SK-N-SH (cell line): Measurements from ENCODE around the gene SCAPER. TPM values are rescaled to one million over a fixed set of nuclear protein-coding genes. Genes with fewer than 3 reads are reported as not detected.

Experiments
- CTCF ChIA-PET: fragments of 300-600, 350-600 bp; formaldehyde crosslinking; extraction: SDS; loops from one replicate; lab custom pipeline; 2021; lab: Yijun Ruan, JAX
- POLR2A ChIA-PET: fragments of 350-600 bp; sonication (Branson Sonifier 250); formaldehyde crosslinking; extraction: SDS; loops from one replicate; lab custom pipeline; 2020; ENCODE audit warnings: antibody characterized with exemption, inconsistent platforms; lab: Yijun Ruan, JAX
- DNase-seq: peaks from one replicate; pipeline ENCODE4 v3.0.0; 2012
- H2AFZ ChIP-seq: fragments of 200-600 bp; sonication (generic); 2 replicates; pipeline ENCODE4 v1.8.1; 2016; ENCODE audit warnings: antibody characterized with exemption, mild to moderate bottlenecking, low read depth
- H3F3A ChIP-seq: fragments of 200-600 bp; sonication (generic); replicated peaks from 2 replicates; pipeline ENCODE3; 2016; ENCODE audit warnings: antibody characterized with exemption, mild to moderate bottlenecking; ENCODE audit not compliant: insufficient read depth
- H3K27ac ChIP-seq, 2 experiments: fragments of 200-500 bp in 1 of 2; fragments of 200-600 bp in 1 of 2; sonication (Bioruptor generic) in 1 of 2; sonication (generic), shearing (Covaris generic) in 1 of 2; 2 replicates each; pipeline versions ENCODE4 v1.5.1 to v1.6.1; 2014 to 2016; ENCODE audit warnings: low read depth in 2 of 2, inconsistent platforms in 1 of 2, low read length in 1 of 2, mild to moderate bottlenecking in 1 of 2, mixed read lengths in 1 of 2
- H3K27me3 ChIP-seq: fragments of 200-600 bp; sonication (generic), shearing (Covaris generic); 2 replicates; pipeline ENCODE4 v1.6.1; 2016; ENCODE audit warnings: mixed run types; ENCODE audit not compliant: insufficient read depth
- H3K36me3 ChIP-seq, 2 experiments: fragments of 200-500 bp in 1 of 2; fragments of 200-600 bp in 1 of 2; sonication (Bioruptor generic) in 1 of 2; sonication (generic) in 1 of 2; replicated peaks in 1 of 2; 2 replicates each; pipeline versions ENCODE3 to v1.5.1; 2014 to 2016; ENCODE audit warnings: low read length in 1 of 2, mild to moderate bottlenecking in 1 of 2; ENCODE audit not compliant: insufficient read depth in 2 of 2, control insufficient read depth in 1 of 2
- H3K4me1 ChIP-seq, 2 experiments: fragments of 200-500 bp in 1 of 2; fragments of 200-600 bp in 1 of 2; sonication (Bioruptor generic) in 1 of 2; sonication (generic), shearing (Covaris generic) in 1 of 2; 2 replicates each; pipeline versions ENCODE4 v1.5.1 to v1.6.1; 2014 to 2016; ENCODE audit warnings: low read depth in 1 of 2, low read length in 1 of 2, mixed run types in 1 of 2; ENCODE audit not compliant: insufficient read depth in 2 of 2, control insufficient read depth in 1 of 2
- H3K4me2 ChIP-seq: fragments of 200-600 bp; sonication (generic), shearing (Covaris generic); 2 replicates; pipeline ENCODE4 v1.6.1; 2017; ENCODE audit warnings: mixed run types
- H3K4me3 ChIP-seq, 2 experiments: fragments of 200-500 bp in 1 of 2; fragments of 200-600 bp in 1 of 2; sonication (Bioruptor generic) in 1 of 2; sonication (generic), shearing (Covaris generic) in 1 of 2; 2 replicates each; pipeline versions ENCODE4 v1.5.1 to v1.8.1; 2014 to 2016; ENCODE audit warnings: low read depth in 2 of 2, inconsistent platforms in 1 of 2, low read length in 1 of 2, mild to moderate bottlenecking in 1 of 2, mixed read lengths in 1 of 2, moderate library complexity in 1 of 2
- H3K79me2 ChIP-seq: fragments of 200-600 bp; sonication (generic); 2 replicates; pipeline ENCODE4 v1.8.1; 2017; ENCODE audit warnings: mild to moderate bottlenecking; ENCODE audit not compliant: insufficient read depth
- H3K9ac ChIP-seq: fragments of 200-600 bp; sonication (generic); 2 replicates; pipeline ENCODE4 v1.6.1; 2017; ENCODE audit warnings: mixed run types
- H3K9me2 ChIP-seq: fragments of 200-600 bp; sonication (generic); 2 replicates; pipeline ENCODE4 v1.6.1; 2017; ENCODE audit warnings: mixed run types
- H3K9me3 ChIP-seq: fragments of 200-600 bp; sonication (generic); 2 replicates; pipeline ENCODE4 v1.6.1; 2017; ENCODE audit warnings: mixed run types, mild to moderate bottlenecking, moderate library complexity
- H4K20me1 ChIP-seq: fragments of 200-600 bp; sonication (generic); 2 replicates; pipeline ENCODE4 v1.6.1; 2017; ENCODE audit warnings: mild to moderate bottlenecking, mixed run types; ENCODE audit not compliant: insufficient read depth
- EP300 ChIP-seq, 2 experiments: IDR thresholded peaks; 2 replicates each; pipeline versions ENCODE4 v1.4.0 to v1.6.1; 2012; ENCODE audit warnings: borderline replicate concordance in 1 of 2, low read depth in 1 of 2, low read length in 1 of 2
- EZH2phosphoT487 ChIP-seq: fragments of 200-600 bp; sonication (generic); IDR thresholded peaks from 2 replicates; pipeline ENCODE4 v1.6.1; 2017; ENCODE audit warnings: low read depth, mixed run types, mild to moderate bottlenecking, antibody characterized with exemption, moderate library complexity, borderline replicate concordance
- FOXJ3 ChIP-seq: sonication (generic); formaldehyde crosslinking; IDR thresholded peaks from 2 replicates; pipeline ENCODE4 v1.5.1; 2020; ENCODE audit warnings: mild to moderate bottlenecking, missing genetic modification reagents
- GABPA ChIP-seq: IDR thresholded peaks from 2 replicates; pipeline ENCODE4 v1.4.0; 2012; ENCODE audit warnings: low read depth, mild to moderate bottlenecking
- GATA2 ChIP-seq: sonication (generic); formaldehyde crosslinking; IDR thresholded peaks from 2 replicates; pipeline ENCODE4 v1.5.0; 2020; ENCODE audit warnings: mild to moderate bottlenecking, missing genetic modification reagents
- JUND ChIP-seq: IDR thresholded peaks from 2 replicates; pipeline ENCODE4 v1.4.0; 2012
- NFIC ChIP-seq: IDR thresholded peaks from 2 replicates; pipeline ENCODE4 v1.4.0; 2012; ENCODE audit warnings: borderline replicate concordance
- PBX3 ChIP-seq: IDR thresholded peaks from 2 replicates; pipeline ENCODE4; 2012
- RAD21 ChIP-seq: IDR thresholded peaks from 2 replicates; pipeline ENCODE4 v1.6.1; 2012; ENCODE audit warnings: mild to moderate bottlenecking, low read length
- RCOR1 ChIP-seq: fragments of 150-350 bp; IDR thresholded peaks from 2 replicates; pipeline ENCODE4 v1.6.1; 2017; ENCODE audit warnings: antibody characterized with exemption, low read length
- RFX5 ChIP-seq: IDR thresholded peaks from 2 replicates; pipeline ENCODE4 v1.6.1; 2012; ENCODE audit warnings: mild to moderate bottlenecking, improper control_type of control experiment, low read length
- SIN3A ChIP-seq: IDR thresholded peaks from 2 replicates; pipeline ENCODE4 v1.6.1; 2012; ENCODE audit warnings: low read depth, mild to moderate bottlenecking, low read length, moderate library complexity, borderline replicate concordance
- SMC3 ChIP-seq: IDR thresholded peaks from 2 replicates; pipeline ENCODE4 v1.6.1; 2012; ENCODE audit warnings: low read depth, low read length, improper control_type of control experiment
- TCF12 ChIP-seq: IDR thresholded peaks from 2 replicates; pipeline ENCODE4 v1.4.0; 2012
- TEAD4 ChIP-seq: IDR thresholded peaks from 2 replicates; pipeline ENCODE4 v1.4.0; 2012; ENCODE audit warnings: mild to moderate bottlenecking, borderline replicate concordance; ENCODE audit not compliant: insufficient read depth
- USF1 ChIP-seq: IDR thresholded peaks from 2 replicates; pipeline ENCODE4 v1.4.0; 2012; ENCODE audit warnings: low read depth, borderline replicate concordance
- YY1 ChIP-seq: IDR thresholded peaks from 2 replicates; pipeline ENCODE4 v1.4.0; 2012; ENCODE audit warnings: low read depth, mild to moderate bottlenecking
- WGBS: methylation state at CpG from one replicate; pipeline ENCODE4 v1.1.6; 2017; ENCODE audit warnings: low lambda C conversion rate; 5-methylcytosine and 5-hydroxymethylcytosine counted together
- polyA plus RNA-seq, 3 experiments: library from polyadenylated mRNA; depleted of rRNA; stranded (reverse); fragments of >200 nt; gene quantifications; 2 replicates each; pipeline ENCODE4 v1.2.3, GENCODE V29; 2012
- TF ChIP-seq, protein P1 (sequence below): fragments of 150-350 bp; IDR thresholded peaks from 2 replicates; pipeline ENCODE4 v1.6.1; 2016; ENCODE audit warnings: mild to moderate bottlenecking, low read depth, low read length
- TF ChIP-seq, protein P2 (sequence below): fragments of 150-350 bp; IDR thresholded peaks from 2 replicates; pipeline ENCODE4 v1.6.1; 2017; ENCODE audit warnings: antibody characterized with exemption, low read length, low read depth, borderline replicate concordance

Gene SCAPER
- polyA plus RNA-seq, 1 of the 3 experiments (the other 2 are of a cell fraction) = 1.8 TPM

- Histone ChIP-seq H3K4me2 (no peak overlapping the region), H3K9me2 (no peaks in the 10 kb centered on the region), H3K36me3 (no peaks in the 10 kb centered on the region), H2AFZ (no peak overlapping the region), H3K9ac (no peak overlapping the region), H3K4me3 (no peak overlapping the region), H3K79me2 (no peaks in the 10 kb centered on the region), H3K4me1 (no peaks in the 10 kb centered on the region), H3K9me3 (no peaks in the 10 kb centered on the region), H4K20me1 (no peaks in the 10 kb centered on the region), H3F3A (no peaks in the 10 kb centered on the region), H3K27ac (no peak overlapping the region), H3K27me3 (no peaks in the 10 kb centered on the region)
- ChIA-PET POLR2A (no interaction called here), CTCF (interaction anchor here (0.9 kb wide), 1 partner anchor 8 kb away, joined by 3 read pairs; no protein-coding TSS in a partner anchor)
- WGBS = 90% methylated on average over 4 of the region's 4 CpGs
- TF ChIP-seq, protein P1, sequence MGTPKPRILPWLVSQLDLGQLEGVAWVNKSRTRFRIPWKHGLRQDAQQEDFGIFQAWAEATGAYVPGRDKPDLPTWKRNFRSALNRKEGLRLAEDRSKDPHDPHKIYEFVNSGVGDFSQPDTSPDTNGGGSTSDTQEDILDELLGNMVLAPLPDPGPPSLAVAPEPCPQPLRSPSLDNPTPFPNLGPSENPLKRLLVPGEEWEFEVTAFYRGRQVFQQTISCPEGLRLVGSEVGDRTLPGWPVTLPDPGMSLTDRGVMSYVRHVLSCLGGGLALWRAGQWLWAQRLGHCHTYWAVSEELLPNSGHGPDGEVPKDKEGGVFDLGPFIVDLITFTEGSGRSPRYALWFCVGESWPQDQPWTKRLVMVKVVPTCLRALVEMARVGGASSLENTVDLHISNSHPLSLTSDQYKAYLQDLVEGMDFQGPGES = no peak
- TF ChIP-seq YY1 (no peak), SMC3 (no peak), JUND (no peak), TCF12 (no peak), RFX5 (no peak), EP300 (IDR thresholded peaks at IDR 0.05; ENCODE audit: borderline replicate concordance in 1 of 2, low read depth in 1 of 2, low read length in 1 of 2) (no peak)
- no peak for DNase-seq
Observed at GRCh38 chr15:76625267-76625666, 279.9 kb downstream of the SCAPER start.

DNA sequence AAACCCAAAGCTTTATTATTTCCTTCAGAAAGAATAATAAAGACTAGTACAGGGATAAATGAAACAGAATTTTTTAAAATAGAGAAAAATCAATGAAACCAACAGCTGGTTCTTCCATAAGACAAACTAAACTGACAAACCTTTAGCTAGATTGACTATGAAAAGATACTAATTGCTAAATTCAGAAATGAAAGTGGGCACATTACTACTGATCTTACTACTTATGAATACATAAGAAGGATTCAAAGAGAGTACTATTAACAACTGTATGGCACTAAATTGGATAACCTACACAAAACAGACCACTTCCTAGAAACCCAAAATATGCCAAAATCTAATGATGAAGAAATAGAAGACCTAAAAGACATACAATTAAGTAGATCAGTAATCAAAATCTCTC, 290.4 kb downstream of the SCAPER start:
- Histone ChIP-seq H4K20me1 (no peaks in the 10 kb centered on the region), H3K27ac (no peak overlapping the region), H3K4me2 (no peak overlapping the region), H3K9ac (no peak overlapping the region), H2AFZ (no peak overlapping the region), H3K9me2 (no peaks in the 10 kb centered on the region), H3K79me2 (no peaks in the 10 kb centered on the region), H3K27me3 (no peaks in the 10 kb centered on the region), H3K4me3 (no peak overlapping the region), H3F3A (no peaks in the 10 kb centered on the region), H3K4me1 (no peaks in the 10 kb centered on the region), H3K9me3 (no peaks in the 10 kb centered on the region), H3K36me3 (no peaks in the 10 kb centered on the region)
- ChIA-PET POLR2A (no interaction called here), CTCF (no interaction called here)
- TF ChIP-seq EZH2phosphoT487 (no peak), RCOR1 (no peak), SMC3 (no peak), USF1 (no peak), TEAD4 (no peak), RAD21 (no peak), FOXJ3 (no peak), SIN3A (no peak), NFIC (no peak), PBX3 (no peak), GATA2 (no peak), GABPA (no peak)
- TF ChIP-seq, protein P2, sequence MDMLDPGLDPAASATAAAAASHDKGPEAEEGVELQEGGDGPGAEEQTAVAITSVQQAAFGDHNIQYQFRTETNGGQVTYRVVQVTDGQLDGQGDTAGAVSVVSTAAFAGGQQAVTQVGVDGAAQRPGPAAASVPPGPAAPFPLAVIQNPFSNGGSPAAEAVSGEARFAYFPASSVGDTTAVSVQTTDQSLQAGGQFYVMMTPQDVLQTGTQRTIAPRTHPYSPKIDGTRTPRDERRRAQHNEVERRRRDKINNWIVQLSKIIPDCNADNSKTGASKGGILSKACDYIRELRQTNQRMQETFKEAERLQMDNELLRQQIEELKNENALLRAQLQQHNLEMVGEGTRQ = no peak
- no peak for DNase-seq
